Body of pancreas (tissue), 4 donors: ENCODE data around the gene SLC25A2. TPM values are rescaled to one million over a fixed set of nuclear protein-coding genes. Genes with fewer than 3 reads are reported as not detected.
"Not testable (repeated sequence)": the region's sequence is repeated elsewhere in the genome, so short reads cannot be mapped to it uniquely, and the experiment has no call there.

Experiments used
- ATAC-seq: fragments of 150-250 bp; one replicate; pipeline ENCODE4 v1.9.1; 2016
- DNase-seq, 4 donors: peaks; one replicate each; pipeline ENCODE4 v3.0.0-alpha.2; 2019
- H3K27ac ChIP-seq, 4 donors: fragments of 200-600 bp; sonication (generic); 1 replicate in 3 of 4; 2 replicates in 1 of 4; pipeline versions ENCODE4 v1.5.1 to v1.6.1; 2016 to 2019; ENCODE audit warnings: mild to moderate bottlenecking in 1 of 4, mixed read lengths in 1 of 4, moderate library complexity in 1 of 4
- H3K27me3 ChIP-seq, 2 donors: fragments of 200-600 bp; sonication (generic); one replicate each; pipeline ENCODE4 v1.6.0; 2016; ENCODE audit warnings: mild to moderate bottlenecking in 1 of 2
- H3K36me3 ChIP-seq, 2 donors: fragments of 200-600 bp; sonication (generic); replicated peaks in 1 of 2; 2 replicates each; pipeline ENCODE4 v1.5.1; 2016; ENCODE audit warnings: low read depth in 2 of 2; ENCODE audit not compliant: insufficient read depth in 1 of 2
- H3K4me1 ChIP-seq: fragments of 200-600 bp; sonication (generic); one replicate; pipeline ENCODE4 v1.6.0; 2016
- H3K4me3 ChIP-seq, 2 donors: fragments of 200-600 bp; sonication (generic); 1 replicate in 1 of 2; 2 replicates in 1 of 2; pipeline ENCODE4 v1.5.1; 2016 to 2019
- H3K9me3 ChIP-seq, 3 donors: fragments of 200-600 bp; sonication (generic); 1 replicate in 2 of 3; 2 replicates in 1 of 3; pipeline ENCODE4 v1.5.1; 2016
- POLR2A ChIP-seq, 3 donors: fragments of 450-650 bp; IDR thresholded peaks; one replicate each; pipeline ENCODE4 v1.6.1; 2016; ENCODE audit warnings: antibody characterized with exemption in 3 of 3, mild to moderate bottlenecking in 2 of 3
- WGBS, 2 donors: methylation state at CpG; one replicate each; pipeline ENCODE4 v1.1.5; 2017; 5-methylcytosine and 5-hydroxymethylcytosine counted together
- intact Hi-C: fragments of 100-400 bp; cut with DNase I; formaldehyde crosslinking; loops from one replicate; pipeline ENCODE4 v1.15.1; 2023
- total RNA-seq, 2 donors: library from RNA; depleted of rRNA; stranded (reverse); fragments of >200 nt; gene quantifications; one replicate each; pipeline ENCODE4 v1.1.0, GENCODE V29; 2016
- TF ChIP-seq, protein P1 (sequence below), 7 experiments: fragments of 450-650 bp in 4 of 7; fragments of 200-600 bp in 3 of 7; sonication (generic) in 3 of 7; IDR thresholded peaks; one replicate each; pipeline ENCODE4 v1.5.1; 2016 to 2019; ENCODE audit warnings: antibody characterized with exemption in 7 of 7

Gene SLC25A2
- total RNA-seq = not detected

DNA sequence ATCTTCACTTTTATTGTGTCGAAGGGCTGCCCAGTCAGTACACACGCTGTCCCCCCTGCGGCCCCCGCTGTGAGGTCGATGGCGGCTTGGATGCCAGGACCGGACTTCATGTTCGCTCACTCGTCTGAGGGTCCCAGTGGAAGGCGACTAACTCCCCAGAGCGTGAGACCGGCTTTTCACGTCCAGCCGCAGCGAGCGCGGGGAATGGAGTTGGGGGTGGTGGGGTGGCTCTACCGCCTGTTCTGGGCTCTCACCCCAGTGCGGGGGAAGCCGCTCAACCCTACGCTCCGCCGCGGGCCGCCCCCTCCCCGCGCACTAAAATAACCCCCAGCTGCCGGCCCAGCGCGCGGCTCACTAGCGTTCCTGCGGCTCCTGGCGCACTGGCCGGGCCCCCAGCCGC lies at the start of gene SLC25A2:
TSS of gene SLC25A2 (minus strand) at position 294 of the 400 bp plus-strand sequence. CDS start at position 110, 184 bp downstream.
- Histone ChIP-seq H3K27ac (no peak within 1 kb of the TSS), H3K27me3 (no peaks in the 10 kb centered on the region), H3K9me3 (peaks cover 0 to 66% (median 8%) of the 10 kb centered on the region in 3 donors), H3K4me1 (no peaks in the 10 kb centered on the region), H3K36me3 (no peaks in the 10 kb centered on the region), H3K4me3 (no peak within 1 kb of the TSS)
- ATAC-seq = no peak
- intact Hi-C loops = no loop called here
- DNase-seq = no peak
- TF ChIP-seq, protein P1, sequence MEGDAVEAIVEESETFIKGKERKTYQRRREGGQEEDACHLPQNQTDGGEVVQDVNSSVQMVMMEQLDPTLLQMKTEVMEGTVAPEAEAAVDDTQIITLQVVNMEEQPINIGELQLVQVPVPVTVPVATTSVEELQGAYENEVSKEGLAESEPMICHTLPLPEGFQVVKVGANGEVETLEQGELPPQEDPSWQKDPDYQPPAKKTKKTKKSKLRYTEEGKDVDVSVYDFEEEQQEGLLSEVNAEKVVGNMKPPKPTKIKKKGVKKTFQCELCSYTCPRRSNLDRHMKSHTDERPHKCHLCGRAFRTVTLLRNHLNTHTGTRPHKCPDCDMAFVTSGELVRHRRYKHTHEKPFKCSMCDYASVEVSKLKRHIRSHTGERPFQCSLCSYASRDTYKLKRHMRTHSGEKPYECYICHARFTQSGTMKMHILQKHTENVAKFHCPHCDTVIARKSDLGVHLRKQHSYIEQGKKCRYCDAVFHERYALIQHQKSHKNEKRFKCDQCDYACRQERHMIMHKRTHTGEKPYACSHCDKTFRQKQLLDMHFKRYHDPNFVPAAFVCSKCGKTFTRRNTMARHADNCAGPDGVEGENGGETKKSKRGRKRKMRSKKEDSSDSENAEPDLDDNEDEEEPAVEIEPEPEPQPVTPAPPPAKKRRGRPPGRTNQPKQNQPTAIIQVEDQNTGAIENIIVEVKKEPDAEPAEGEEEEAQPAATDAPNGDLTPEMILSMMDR (IDR thresholded peaks at IDR 0.05) = no peak
- TF ChIP-seq POLR2A (IDR thresholded peaks at IDR 0.05) = no peak
- 37 to 54% methylated on average over 11 to 35 of the region's 36 CpGs for WGBS, 2 donors

DNA sequence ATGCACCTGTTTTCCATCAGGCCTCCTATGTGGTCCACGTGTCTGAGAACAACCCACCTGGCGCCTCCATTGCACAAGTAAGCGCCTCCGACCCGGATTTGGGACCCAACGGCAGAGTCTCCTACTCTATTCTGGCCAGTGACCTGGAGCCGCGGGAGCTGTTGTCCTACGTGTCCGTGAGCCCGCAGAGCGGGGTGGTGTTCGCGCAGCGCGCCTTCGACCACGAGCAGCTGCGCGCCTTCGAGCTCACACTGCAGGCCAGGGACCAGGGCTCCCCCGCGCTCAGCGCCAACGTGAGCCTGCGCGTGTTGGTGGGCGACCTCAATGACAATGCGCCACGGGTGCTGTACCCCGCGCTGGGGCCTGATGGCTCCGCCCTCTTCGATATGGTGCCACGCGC lies 47.7 kb upstream of the SLC25A2 start:
- ATAC-seq (no peak), DNase-seq (no peak)
- H3K4me1 ChIP-seq = no peaks in the 10 kb centered on the region
- no peak overlapping the region for H3K27ac ChIP-seq
- WGBS, 2 donors = 22 to 34% methylated on average over 14 to 24 of the region's 36 CpGs
- H3K27me3 ChIP-seq = no peaks in the 10 kb centered on the region
- intact Hi-C loops = no loop called here
- H3K9me3 ChIP-seq = peaks cover 0 to 58% (median 2%) of the 10 kb centered on the region in 3 donors
- no peak for TF ChIP-seq POLR2A (IDR thresholded peaks at IDR 0.05)
- TF ChIP-seq, protein P1 (IDR thresholded peaks at IDR 0.05) = no peak
- no peaks in the 10 kb centered on the region for H3K36me3 ChIP-seq
- H3K4me3 ChIP-seq = no peak overlapping the region

DNA sequence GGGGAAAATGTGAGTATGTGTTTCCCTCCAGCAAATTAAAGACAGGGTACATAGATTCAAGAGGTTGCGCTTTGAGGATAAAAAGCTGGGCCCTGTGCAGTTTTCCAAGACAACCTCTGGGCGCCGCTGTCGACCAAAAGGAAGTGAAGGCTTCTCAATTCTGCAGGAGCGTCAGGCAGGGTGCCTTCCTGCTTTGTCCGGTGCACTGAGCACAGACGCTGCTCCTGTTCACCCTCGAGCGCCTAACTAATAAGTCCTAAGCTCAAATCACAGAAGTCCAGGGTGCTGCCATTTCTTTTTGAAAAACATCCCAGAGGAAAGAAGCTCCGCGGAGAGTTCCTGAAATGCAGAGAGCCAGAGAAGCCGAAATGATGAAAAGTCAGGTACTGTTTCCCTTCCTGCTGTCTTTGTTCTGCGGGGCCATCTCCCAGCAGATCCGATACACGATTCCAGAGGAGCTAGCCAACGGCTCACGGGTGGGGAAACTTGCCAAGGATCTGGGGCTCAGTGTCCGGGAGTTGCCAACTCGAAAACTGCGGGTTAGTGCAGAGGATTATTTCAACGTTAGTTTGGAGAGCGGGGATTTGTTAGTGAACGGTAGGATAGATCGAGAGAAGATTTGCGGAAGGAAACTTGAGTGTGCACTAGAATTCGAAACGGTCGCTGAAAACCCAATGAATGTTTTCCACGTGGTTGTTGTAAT lies 46.2 kb upstream of the SLC25A2 start, which contains the start of gene PCDHGB1:
TSS of gene PCDHGB1 (plus strand) at position 183 of the 703 bp plus-strand sequence. CDS start at position 345, 162 bp downstream.
- Histone ChIP-seq H3K4me3 (no peak within 1 kb of the TSS), H3K9me3 (peaks cover 0 to 47% (median 2%) of the 10 kb centered on the region in 3 donors), H3K27ac (no peak within 1 kb of the TSS), H3K27me3 (no peaks in the 10 kb centered on the region), H3K4me1 (no peaks in the 10 kb centered on the region), H3K36me3 (no peaks in the 10 kb centered on the region)
- peak; percentile 31 to 54 (median 46) for DNase-seq
- intact Hi-C loops = no loop called here
- peak; percentile 45 for ATAC-seq
- TF ChIP-seq, protein P1 (IDR thresholded peaks at IDR 0.05) = peak in 6 of 7 experiments; percentile 13 to 41 (median 38)
- TF ChIP-seq POLR2A (IDR thresholded peaks at IDR 0.05) = no peak
- 13 to 30% methylated on average over 29 of the region's 29 CpGs for WGBS, 2 donors

DNA sequence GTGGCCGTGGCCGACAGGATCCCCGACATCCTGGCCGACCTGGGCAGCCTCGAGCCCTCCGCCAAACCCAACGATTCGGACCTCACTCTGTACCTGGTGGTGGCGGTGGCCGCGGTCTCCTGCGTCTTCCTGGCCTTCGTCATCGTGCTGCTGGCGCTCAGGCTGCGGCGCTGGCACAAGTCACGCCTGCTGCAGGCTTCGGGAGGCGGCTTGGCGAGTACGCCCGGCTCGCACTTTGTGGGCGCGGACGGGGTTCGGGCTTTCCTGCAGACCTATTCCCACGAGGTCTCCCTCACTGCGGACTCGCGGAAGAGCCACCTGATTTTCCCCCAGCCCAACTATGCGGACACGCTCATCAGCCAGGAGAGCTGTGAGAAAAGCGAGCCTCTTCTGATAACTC lies 42.2 kb upstream of the SLC25A2 start:
- ATAC-seq, intact Hi-C loops, H3K27me3 ChIP-seq, DNase-seq, H3K27ac ChIP-seq, H3K4me3 ChIP-seq, H3K4me1 ChIP-seq, H3K36me3 ChIP-seq: not testable (repeated sequence)
- 24 to 39% methylated on average over 8 to 24 of the region's 35 CpGs for WGBS, 2 donors
- H3K9me3 ChIP-seq = peaks cover 0 to 30% (median 4%) of the 10 kb centered on the region in 3 donors

DNA sequence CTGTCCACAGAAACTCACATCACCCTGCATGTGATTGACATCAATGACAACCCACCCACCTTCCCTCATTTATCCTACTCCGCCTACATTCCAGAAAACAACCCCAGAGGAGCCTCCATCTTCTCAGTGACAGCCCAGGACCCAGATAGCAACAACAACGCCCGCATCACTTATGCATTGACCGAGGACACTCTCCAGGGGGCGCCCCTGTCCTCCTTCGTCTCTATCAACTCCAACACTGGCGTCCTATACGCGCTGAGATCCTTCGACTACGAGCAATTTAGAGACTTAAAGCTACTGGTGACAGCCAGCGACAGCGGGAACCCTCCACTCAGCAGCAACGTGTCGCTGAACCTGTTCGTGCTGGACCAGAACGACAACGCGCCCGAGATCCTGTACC lies 41.5 kb upstream of the SLC25A2 start:
- no peaks in the 10 kb centered on the region for H3K4me1 ChIP-seq
- peaks cover 0 to 30% (median 4%) of the 10 kb centered on the region in 3 donors for H3K9me3 ChIP-seq
- intact Hi-C loops = no loop called here
- no peaks in the 10 kb centered on the region for H3K27me3 ChIP-seq
- DNase-seq = no peak
- H3K4me3 ChIP-seq = no peak overlapping the region
- ATAC-seq = no peak
- no peak for TF ChIP-seq POLR2A (IDR thresholded peaks at IDR 0.05)
- TF ChIP-seq, protein P1 (IDR thresholded peaks at IDR 0.05) = no peak
- no peak overlapping the region for H3K27ac ChIP-seq
- 24 to 48% methylated on average over 16 to 20 of the region's 20 CpGs for WGBS, 2 donors
- H3K36me3 ChIP-seq = no peaks in the 10 kb centered on the region
